Lung (tissue), 12 donors: ENCODE measurements around the gene SFRP5. TPM values are rescaled to one million over a fixed set of nuclear protein-coding genes. Genes with fewer than 3 reads are reported as not detected.

ENCODE experiments used
- ATAC-seq: fragments of 200-7000 bp; cut with Tn5 transposase; one replicate; pipeline ENCODE4 v1.9.1; 2020; ENCODE audit warnings: moderate number of reproducible peaks; ENCODE audit not compliant: insufficient read depth, low FRiP score
- DNase-seq, 3 donors: peaks; one replicate each; pipeline ENCODE4 v3.0.0-alpha.2; 2013 to 2017
- H3K27ac ChIP-seq, 2 donors: one replicate each; pipeline ENCODE4 v1.5.1; 2013; ENCODE audit warnings: mild to moderate bottlenecking in 2 of 2, moderate library complexity in 2 of 2, control low read depth in 1 of 2, inconsistent platforms in 1 of 2, low read depth in 1 of 2, low read length in 1 of 2
- H3K27me3 ChIP-seq, 3 donors: one replicate each; pipeline ENCODE4 v1.5.1; 2013; ENCODE audit warnings: low read length in 2 of 3; ENCODE audit not compliant: control insufficient read depth in 3 of 3, insufficient read depth in 3 of 3
- H3K36me3 ChIP-seq, 4 donors: one replicate each; pipeline ENCODE4 v1.5.1; 2013; ENCODE audit warnings: low read length in 4 of 4, mild to moderate bottlenecking in 1 of 4, moderate library complexity in 1 of 4; ENCODE audit not compliant: control insufficient read depth in 4 of 4, insufficient read depth in 4 of 4
- H3K4me1 ChIP-seq, 5 donors: one replicate each; pipeline ENCODE4 v1.5.1; 2013; ENCODE audit warnings: low read length in 5 of 5, mild to moderate bottlenecking in 2 of 5, moderate library complexity in 1 of 5; ENCODE audit not compliant: control insufficient read depth in 5 of 5, insufficient read depth in 5 of 5
- H3K4me3 ChIP-seq: one replicate; pipeline ENCODE4 v1.5.1; 2013; ENCODE audit warnings: mild to moderate bottlenecking, control low read depth, moderate library complexity
- H3K9ac ChIP-seq, 2 donors: one replicate each; pipeline ENCODE4 v1.5.1; 2013; ENCODE audit warnings: low read length in 2 of 2, control low read depth in 1 of 2; ENCODE audit not compliant: insufficient read depth in 1 of 2
- H3K9me3 ChIP-seq, 4 donors: one replicate each; pipeline ENCODE4 v1.5.1; 2013; ENCODE audit warnings: low read length in 3 of 4, mild to moderate bottlenecking in 1 of 4, moderate library complexity in 1 of 4; ENCODE audit not compliant: control insufficient read depth in 4 of 4, insufficient read depth in 3 of 4
- WGBS, 2 donors: extraction: QIAGEN DNeasy Blood & Tissue Kit; methylation state at CpG; one replicate each; pipeline ENCODE4 v1.1.7; 2013; 5-methylcytosine and 5-hydroxymethylcytosine counted together
- polyA plus RNA-seq, 2 donors: library from polyadenylated mRNA; stranded (reverse); fragments of 200-250 nt; gene quantifications; one replicate each; pipeline ENCODE4 v1.2.1, GENCODE V29; 2013
- total RNA-seq, 2 donors: library from RNA; depleted of rRNA in 1 of 2; stranded (reverse); fragments of >200 nt in 1 of 2; gene quantifications; one replicate each; pipeline ENCODE4 v1.2.1, GENCODE V29; 2014 to 2021
- TF ChIP-seq, protein P1 (sequence below): IDR thresholded peaks from 2 replicates; pipeline ENCODE4 v1.5.1; 2012; ENCODE audit warnings: mild to moderate bottlenecking; ENCODE audit errors: control extremely low read depth, extremely low read depth
- donor health status: control.
- donor health status: control.
- donor health status: Bipolar disorder and iron deficiency.
- donor health status: healthy.
- donor health status: DM: yes; HTN: yes; CAD: no.

The SFRP5 gene
- total and polyA plus RNA-seq, 4 donors, result 0.44 to 12.8 (median 1.7) TPM

GRCh38 chr10:97811958-97812357 is 40.2 kb upstream of the SFRP5 start:
- H3K9me3 ChIP-seq, result no peaks in the 10 kb centered on the region
- WGBS, 2 donors, result 65 to 74% methylated on average over 3 of the region's 3 CpGs
- no peaks in the 10 kb centered on the region for H3K36me3 ChIP-seq
- TF ChIP-seq, protein P1, sequence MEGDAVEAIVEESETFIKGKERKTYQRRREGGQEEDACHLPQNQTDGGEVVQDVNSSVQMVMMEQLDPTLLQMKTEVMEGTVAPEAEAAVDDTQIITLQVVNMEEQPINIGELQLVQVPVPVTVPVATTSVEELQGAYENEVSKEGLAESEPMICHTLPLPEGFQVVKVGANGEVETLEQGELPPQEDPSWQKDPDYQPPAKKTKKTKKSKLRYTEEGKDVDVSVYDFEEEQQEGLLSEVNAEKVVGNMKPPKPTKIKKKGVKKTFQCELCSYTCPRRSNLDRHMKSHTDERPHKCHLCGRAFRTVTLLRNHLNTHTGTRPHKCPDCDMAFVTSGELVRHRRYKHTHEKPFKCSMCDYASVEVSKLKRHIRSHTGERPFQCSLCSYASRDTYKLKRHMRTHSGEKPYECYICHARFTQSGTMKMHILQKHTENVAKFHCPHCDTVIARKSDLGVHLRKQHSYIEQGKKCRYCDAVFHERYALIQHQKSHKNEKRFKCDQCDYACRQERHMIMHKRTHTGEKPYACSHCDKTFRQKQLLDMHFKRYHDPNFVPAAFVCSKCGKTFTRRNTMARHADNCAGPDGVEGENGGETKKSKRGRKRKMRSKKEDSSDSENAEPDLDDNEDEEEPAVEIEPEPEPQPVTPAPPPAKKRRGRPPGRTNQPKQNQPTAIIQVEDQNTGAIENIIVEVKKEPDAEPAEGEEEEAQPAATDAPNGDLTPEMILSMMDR, result no peak
- ATAC-seq (no peak), DNase-seq (no peak)
- no peak overlapping the region for H3K9ac ChIP-seq
- peaks cover 0 to 7% (median 2%) of the 10 kb centered on the region in 3 donors for H3K27me3 ChIP-seq
- H3K27ac ChIP-seq, result no peak overlapping the region
- H3K4me1 ChIP-seq, result no peaks in the 10 kb centered on the region
- H3K4me3 ChIP-seq, result no peak overlapping the region

DNA sequence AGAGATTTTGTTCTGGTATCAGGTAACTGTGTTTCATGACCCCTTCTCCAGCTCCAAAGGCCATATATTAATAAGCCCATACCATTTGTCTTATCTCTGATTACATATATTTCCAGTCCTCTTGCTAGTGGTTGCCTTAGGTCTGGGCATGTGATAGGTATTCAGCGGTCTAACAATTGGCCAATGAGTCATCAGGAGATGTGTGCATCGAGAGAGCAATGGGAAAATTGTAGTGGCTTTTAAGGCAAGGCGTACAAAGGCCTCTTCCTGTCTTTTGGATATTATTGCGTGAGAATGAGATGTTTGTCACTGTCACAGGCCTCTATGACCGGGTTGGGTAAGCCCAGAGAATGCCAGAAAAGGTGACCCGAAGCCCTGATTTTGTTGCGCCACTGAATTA is 38.6 kb upstream of the SFRP5 start:
- H3K27ac ChIP-seq, result no peak overlapping the region
- 76 to 78% methylated on average over 7 of the region's 7 CpGs for WGBS, 2 donors
- peaks cover 0 to 7% (median 2%) of the 10 kb centered on the region in 3 donors for H3K27me3 ChIP-seq
- TF ChIP-seq, protein P1, result no peak
- H3K36me3 ChIP-seq, result no peaks in the 10 kb centered on the region
- DNase-seq, result no peak
- H3K4me1 ChIP-seq, result no peaks in the 10 kb centered on the region
- no peak for ATAC-seq
- no peaks in the 10 kb centered on the region for H3K9me3 ChIP-seq
- H3K4me3 ChIP-seq, result no peak overlapping the region
- H3K9ac ChIP-seq, result no peak overlapping the region

DNA sequence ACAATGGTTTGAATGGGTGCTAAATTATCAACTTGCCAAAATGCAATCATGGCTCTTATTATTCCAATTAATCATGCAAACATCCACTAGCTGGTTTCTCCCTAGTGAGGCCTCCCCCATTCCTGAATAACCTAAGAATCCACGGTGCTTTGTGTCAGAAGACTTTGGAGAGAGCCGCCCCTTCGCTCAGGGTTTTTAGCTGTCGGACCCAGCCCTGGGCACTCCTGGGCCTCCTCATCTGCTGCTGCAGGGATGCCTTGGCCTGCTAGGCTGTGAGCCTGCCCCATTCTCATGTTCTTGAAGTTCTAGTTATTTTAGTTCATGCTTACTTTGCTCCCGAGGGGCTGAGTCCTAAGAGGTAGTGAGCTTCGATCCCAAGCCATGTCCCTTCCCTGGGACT is 34.1 kb upstream of the SFRP5 start:
- no peak overlapping the region for H3K27ac ChIP-seq
- WGBS, 2 donors, result 84 to 88% methylated on average over 6 of the region's 6 CpGs
- no peak overlapping the region for H3K9ac ChIP-seq
- no peaks in the 10 kb centered on the region for H3K36me3 ChIP-seq
- H3K4me1 ChIP-seq, result no peaks in the 10 kb centered on the region
- TF ChIP-seq, protein P1, result no peak
- ATAC-seq (no peak), DNase-seq (no peak)
- no peaks in the 10 kb centered on the region for H3K9me3 ChIP-seq
- H3K27me3 ChIP-seq, result peaks cover 0 to 2% (median 0%) of the 10 kb centered on the region in 3 donors
- no peak overlapping the region for H3K4me3 ChIP-seq

GRCh38 chr10:97805096-97805884 is 33.5 kb upstream of the SFRP5 start:
- Histone ChIP-seq H3K4me1 (no peaks in the 10 kb centered on the region), H3K27me3 (peaks cover 0 to 3% (median 2%) of the 10 kb centered on the region in 3 donors), H3K9ac (no peak overlapping the region), H3K4me3 (no peak overlapping the region), H3K27ac (no peak overlapping the region), H3K9me3 (no peaks in the 10 kb centered on the region), H3K36me3 (no peaks in the 10 kb centered on the region)
- ATAC-seq (no peak), DNase-seq (no peak)
- TF ChIP-seq, protein P1, result no peak
- 76 to 79% methylated on average over 12 of the region's 12 CpGs for WGBS, 2 donors
